HepG2 (cell line): Measurements from ENCODE around the gene DCPS. TPM values are rescaled to one million over a fixed set of nuclear protein-coding genes. Genes with fewer than 3 reads are reported as not detected.

ENCODE experiments used
- CEBPG ChIP-seq: IDR thresholded peaks from 2 replicates; pipeline ENCODE4 v1.6.1; 2016
- FIP1L1 ChIP-seq: fragments of 200-400 bp; formaldehyde crosslinking; IDR thresholded peaks from 2 replicates; pipeline ENCODE4 v1.6.1; 2018; ENCODE audit warnings: low read depth, mild to moderate bottlenecking, low read length, moderate library complexity, borderline replicate concordance; ENCODE audit not compliant: insufficient read depth
- FOSL2 ChIP-seq: sonication (generic); formaldehyde crosslinking; IDR thresholded peaks from 2 replicates; pipeline ENCODE4 v1.4.0; 2020; ENCODE audit warnings: missing genetic modification reagents
- FOXC1 ChIP-seq: sonication (generic); formaldehyde crosslinking; IDR thresholded peaks from 2 replicates; pipeline ENCODE4 v1.8.0; 2022; ENCODE audit warnings: mild to moderate bottlenecking, missing genetic modification reagents, borderline replicate concordance
- FOXJ3 ChIP-seq: sonication (generic); formaldehyde crosslinking; IDR thresholded peaks from 2 replicates; pipeline ENCODE4 v1.4.0; 2020; ENCODE audit warnings: missing genetic modification reagents, mild to moderate bottlenecking, borderline replicate concordance
- GATAD2A ChIP-seq: IDR thresholded peaks from 2 replicates; pipeline ENCODE4 v1.6.1; 2016
- JARID2 ChIP-seq: sonication (generic); formaldehyde crosslinking; IDR thresholded peaks from 2 replicates; pipeline ENCODE4 v1.8.1; 2023; ENCODE audit warnings: missing genetic modification reagents, inconsistent platforms; ENCODE audit not compliant: insufficient replicate concordance
- SKI ChIP-seq: fragments of 450-650 bp; IDR thresholded peaks from one replicate; pipeline ENCODE4 v1.6.1; 2018; ENCODE audit warnings: mild to moderate bottlenecking; ENCODE audit not compliant: partially characterized antibody
- TMF1 ChIP-seq: sonication (generic); formaldehyde crosslinking; IDR thresholded peaks from 2 replicates; pipeline ENCODE4 v1.8.1; 2022; ENCODE audit warnings: low read depth, missing genetic modification reagents
- YEATS2 ChIP-seq: sonication (generic); formaldehyde crosslinking; IDR thresholded peaks from 2 replicates; pipeline ENCODE4 v1.4.0; 2020; ENCODE audit warnings: missing genetic modification reagents, borderline replicate concordance
- ZNF430 ChIP-seq: sonication (generic); formaldehyde crosslinking; IDR thresholded peaks from 2 replicates; pipeline ENCODE4 v1.9.0; 2021; ENCODE audit warnings: mild to moderate bottlenecking, missing genetic modification reagents
- polyA plus RNA-seq, 8 experiments: library from polyadenylated mRNA; depleted of rRNA in 3 of 8; stranded (reverse) in 7 of 8; unstranded in 1 of 8; fragments of >200 nt; fragmentation: Illumina TruSeq in 4 of 8; extraction: Trizol in 4 of 8; gene quantifications; 2 replicates each; pipeline versions ENCODE4 v1.2.1 to v1.2.3, GENCODE V29; 2011 to 2016; ENCODE audit warnings: low read depth in 4 of 8, missing spikeins in 1 of 8, mixed read lengths in 1 of 8; ENCODE audit not compliant: insufficient read depth in 1 of 8
- total RNA-seq, 5 experiments: library from RNA; depleted of rRNA; stranded (reverse); fragments of >200 nt; fragmentation: Illumina TruSeq; extraction: Trizol; gene quantifications; 2 replicates each; pipeline ENCODE4 v1.2.3, GENCODE V29; 2016; ENCODE audit warnings: low read depth in 1 of 5
- TF ChIP-seq, protein P1 (sequence below): sonication (generic); formaldehyde crosslinking; IDR thresholded peaks from 2 replicates; pipeline ENCODE4 v1.4.0; 2020; ENCODE audit warnings: missing genetic modification reagents
- TF ChIP-seq, protein P2 (sequence below): sonication (generic); formaldehyde crosslinking; IDR thresholded peaks from 2 replicates; pipeline ENCODE4 v1.4.0; 2020; ENCODE audit warnings: missing genetic modification reagents
- TF ChIP-seq, protein P3 (sequence below): sonication (generic); formaldehyde crosslinking; IDR thresholded peaks from 2 replicates; pipeline ENCODE4 v1.4.0; 2020; ENCODE audit warnings: mild to moderate bottlenecking, missing genetic modification reagents
- TF ChIP-seq, protein P4 (sequence below): IDR thresholded peaks from 2 replicates; pipeline ENCODE4 v1.6.1; 2016
- TF ChIP-seq, protein P5 (sequence below): sonication (generic); formaldehyde crosslinking; IDR thresholded peaks from 2 replicates; pipeline ENCODE4 v1.5.0; 2020; ENCODE audit warnings: mild to moderate bottlenecking, missing genetic modification reagents

Gene DCPS
- total and polyA plus RNA-seq, 2 of the 13 experiments (the other 11 are each of a cell fraction or from before 2014, with no cell fraction given) = 21.9 to 22.5 TPM

DNA sequence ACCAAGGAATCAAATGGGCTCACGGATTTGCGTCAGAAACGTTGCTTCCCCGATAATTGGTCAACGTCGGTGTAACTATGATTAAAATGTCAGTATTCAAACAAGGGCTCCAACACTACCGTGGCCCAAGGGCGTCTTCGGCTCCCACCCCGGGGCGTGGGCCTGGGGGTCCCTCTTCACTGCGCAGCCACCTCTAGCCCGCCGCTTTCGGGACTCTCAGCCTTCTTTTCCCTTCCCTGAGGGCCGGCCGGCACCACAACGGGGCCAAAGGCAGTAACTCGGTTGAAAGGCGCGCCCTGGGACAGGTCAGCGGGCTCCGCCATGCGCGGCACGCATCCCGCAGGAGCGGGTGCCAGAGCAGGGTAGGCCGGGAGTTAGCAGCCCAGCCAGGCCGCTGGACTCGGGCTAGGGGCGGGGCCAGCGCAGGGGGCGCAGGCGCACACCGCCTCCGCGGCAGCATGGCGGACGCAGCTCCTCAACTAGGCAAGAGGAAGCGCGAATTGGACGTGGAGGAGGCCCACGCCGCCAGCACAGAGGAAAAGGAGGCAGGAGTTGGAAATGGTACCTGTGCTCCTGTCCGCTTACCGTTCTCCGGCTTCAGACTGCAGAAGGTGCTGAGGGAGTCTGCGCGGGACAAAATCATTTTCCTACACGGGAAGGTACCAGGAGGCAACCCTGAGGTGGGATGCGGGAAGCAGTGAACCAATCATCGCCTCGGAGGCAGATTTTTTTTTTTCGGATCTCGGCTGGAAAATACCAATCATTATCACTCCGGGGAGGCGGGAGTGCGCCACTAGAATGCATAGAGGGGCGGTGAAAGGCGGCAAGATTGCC lies at the start of gene DCPS (continued):
- TF ChIP-seq, protein P1, sequence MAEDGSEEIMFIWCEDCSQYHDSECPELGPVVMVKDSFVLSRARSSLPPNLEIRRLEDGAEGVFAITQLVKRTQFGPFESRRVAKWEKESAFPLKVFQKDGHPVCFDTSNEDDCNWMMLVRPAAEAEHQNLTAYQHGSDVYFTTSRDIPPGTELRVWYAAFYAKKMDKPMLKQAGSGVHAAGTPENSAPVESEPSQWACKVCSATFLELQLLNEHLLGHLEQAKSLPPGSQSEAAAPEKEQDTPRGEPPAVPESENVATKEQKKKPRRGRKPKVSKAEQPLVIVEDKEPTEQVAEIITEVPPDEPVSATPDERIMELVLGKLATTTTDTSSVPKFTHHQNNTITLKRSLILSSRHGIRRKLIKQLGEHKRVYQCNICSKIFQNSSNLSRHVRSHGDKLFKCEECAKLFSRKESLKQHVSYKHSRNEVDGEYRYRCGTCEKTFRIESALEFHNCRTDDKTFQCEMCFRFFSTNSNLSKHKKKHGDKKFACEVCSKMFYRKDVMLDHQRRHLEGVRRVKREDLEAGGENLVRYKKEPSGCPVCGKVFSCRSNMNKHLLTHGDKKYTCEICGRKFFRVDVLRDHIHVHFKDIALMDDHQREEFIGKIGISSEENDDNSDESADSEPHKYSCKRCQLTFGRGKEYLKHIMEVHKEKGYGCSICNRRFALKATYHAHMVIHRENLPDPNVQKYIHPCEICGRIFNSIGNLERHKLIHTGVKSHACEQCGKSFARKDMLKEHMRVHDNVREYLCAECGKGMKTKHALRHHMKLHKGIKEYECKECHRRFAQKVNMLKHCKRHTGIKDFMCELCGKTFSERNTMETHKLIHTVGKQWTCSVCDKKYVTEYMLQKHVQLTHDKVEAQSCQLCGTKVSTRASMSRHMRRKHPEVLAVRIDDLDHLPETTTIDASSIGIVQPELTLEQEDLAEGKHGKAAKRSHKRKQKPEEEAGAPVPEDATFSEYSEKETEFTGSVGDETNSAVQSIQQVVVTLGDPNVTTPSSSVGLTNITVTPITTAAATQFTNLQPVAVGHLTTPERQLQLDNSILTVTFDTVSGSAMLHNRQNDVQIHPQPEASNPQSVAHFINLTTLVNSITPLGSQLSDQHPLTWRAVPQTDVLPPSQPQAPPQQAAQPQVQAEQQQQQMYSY (CRISPR knock-in tag) = peak; percentile 55; the same call in 1 of the 2 replicates
- TF ChIP-seq, protein P2, sequence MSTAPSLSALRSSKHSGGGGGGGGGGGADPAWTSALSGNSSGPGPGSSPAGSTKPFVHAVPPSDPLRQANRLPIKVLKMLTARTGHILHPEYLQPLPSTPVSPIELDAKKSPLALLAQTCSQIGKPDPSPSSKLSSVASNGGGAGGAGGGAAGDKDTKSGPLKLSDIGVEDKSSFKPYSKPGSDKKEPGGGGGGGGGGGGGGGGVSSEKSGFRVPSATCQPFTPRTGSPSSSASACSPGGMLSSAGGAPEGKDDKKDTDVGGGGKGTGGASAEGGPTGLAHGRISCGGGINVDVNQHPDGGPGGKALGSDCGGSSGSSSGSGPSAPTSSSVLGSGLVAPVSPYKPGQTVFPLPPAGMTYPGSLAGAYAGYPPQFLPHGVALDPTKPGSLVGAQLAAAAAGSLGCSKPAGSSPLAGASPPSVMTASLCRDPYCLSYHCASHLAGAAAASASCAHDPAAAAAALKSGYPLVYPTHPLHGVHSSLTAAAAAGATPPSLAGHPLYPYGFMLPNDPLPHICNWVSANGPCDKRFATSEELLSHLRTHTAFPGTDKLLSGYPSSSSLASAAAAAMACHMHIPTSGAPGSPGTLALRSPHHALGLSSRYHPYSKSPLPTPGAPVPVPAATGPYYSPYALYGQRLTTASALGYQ (CRISPR knock-in tag) = no peak
- TF ChIP-seq FOSL2 (CRISPR knock-in tag) = peak; percentile 28; the same call in 1 of the 2 replicates
- TF ChIP-seq, protein P3, sequence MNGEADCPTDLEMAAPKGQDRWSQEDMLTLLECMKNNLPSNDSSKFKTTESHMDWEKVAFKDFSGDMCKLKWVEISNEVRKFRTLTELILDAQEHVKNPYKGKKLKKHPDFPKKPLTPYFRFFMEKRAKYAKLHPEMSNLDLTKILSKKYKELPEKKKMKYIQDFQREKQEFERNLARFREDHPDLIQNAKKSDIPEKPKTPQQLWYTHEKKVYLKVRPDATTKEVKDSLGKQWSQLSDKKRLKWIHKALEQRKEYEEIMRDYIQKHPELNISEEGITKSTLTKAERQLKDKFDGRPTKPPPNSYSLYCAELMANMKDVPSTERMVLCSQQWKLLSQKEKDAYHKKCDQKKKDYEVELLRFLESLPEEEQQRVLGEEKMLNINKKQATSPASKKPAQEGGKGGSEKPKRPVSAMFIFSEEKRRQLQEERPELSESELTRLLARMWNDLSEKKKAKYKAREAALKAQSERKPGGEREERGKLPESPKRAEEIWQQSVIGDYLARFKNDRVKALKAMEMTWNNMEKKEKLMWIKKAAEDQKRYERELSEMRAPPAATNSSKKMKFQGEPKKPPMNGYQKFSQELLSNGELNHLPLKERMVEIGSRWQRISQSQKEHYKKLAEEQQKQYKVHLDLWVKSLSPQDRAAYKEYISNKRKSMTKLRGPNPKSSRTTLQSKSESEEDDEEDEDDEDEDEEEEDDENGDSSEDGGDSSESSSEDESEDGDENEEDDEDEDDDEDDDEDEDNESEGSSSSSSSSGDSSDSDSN (CRISPR knock-in tag) = peak; percentile 95
- TF ChIP-seq, protein P4, sequence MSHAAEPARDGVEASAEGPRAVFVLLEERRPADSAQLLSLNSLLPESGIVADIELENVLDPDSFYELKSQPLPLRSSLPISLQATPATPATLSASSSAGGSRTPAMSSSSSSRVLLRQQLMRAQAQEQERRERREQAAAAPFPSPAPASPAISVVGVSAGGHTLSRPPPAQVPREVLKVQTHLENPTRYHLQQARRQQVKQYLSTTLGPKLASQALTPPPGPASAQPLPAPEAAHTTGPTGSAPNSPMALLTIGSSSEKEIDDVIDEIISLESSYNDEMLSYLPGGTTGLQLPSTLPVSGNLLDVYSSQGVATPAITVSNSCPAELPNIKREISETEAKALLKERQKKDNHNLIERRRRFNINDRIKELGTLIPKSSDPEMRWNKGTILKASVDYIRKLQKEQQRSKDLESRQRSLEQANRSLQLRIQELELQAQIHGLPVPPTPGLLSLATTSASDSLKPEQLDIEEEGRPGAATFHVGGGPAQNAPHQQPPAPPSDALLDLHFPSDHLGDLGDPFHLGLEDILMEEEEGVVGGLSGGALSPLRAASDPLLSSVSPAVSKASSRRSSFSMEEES = peak; percentile 76; the same call in 1 of the 2 replicates
- TF ChIP-seq GATAD2A = peak; percentile 62
- TF ChIP-seq ZNF430 (CRISPR knock-in tag) = peak; percentile 91
- peak; percentile 96 for TF ChIP-seq FOXC1 (CRISPR knock-in tag)
- peak; percentile 87 for TF ChIP-seq JARID2
- TF ChIP-seq TMF1 (CRISPR knock-in tag) = peak; percentile 93
- TF ChIP-seq SKI = no peak
- TF ChIP-seq CEBPG (CRISPR knock-in tag) = peak; percentile 54
- peak; percentile 91 for TF ChIP-seq YEATS2 (CRISPR knock-in tag)
- TF ChIP-seq FIP1L1 = no peak; the same call in 1 of the 2 replicates
- TF ChIP-seq, protein P5, sequence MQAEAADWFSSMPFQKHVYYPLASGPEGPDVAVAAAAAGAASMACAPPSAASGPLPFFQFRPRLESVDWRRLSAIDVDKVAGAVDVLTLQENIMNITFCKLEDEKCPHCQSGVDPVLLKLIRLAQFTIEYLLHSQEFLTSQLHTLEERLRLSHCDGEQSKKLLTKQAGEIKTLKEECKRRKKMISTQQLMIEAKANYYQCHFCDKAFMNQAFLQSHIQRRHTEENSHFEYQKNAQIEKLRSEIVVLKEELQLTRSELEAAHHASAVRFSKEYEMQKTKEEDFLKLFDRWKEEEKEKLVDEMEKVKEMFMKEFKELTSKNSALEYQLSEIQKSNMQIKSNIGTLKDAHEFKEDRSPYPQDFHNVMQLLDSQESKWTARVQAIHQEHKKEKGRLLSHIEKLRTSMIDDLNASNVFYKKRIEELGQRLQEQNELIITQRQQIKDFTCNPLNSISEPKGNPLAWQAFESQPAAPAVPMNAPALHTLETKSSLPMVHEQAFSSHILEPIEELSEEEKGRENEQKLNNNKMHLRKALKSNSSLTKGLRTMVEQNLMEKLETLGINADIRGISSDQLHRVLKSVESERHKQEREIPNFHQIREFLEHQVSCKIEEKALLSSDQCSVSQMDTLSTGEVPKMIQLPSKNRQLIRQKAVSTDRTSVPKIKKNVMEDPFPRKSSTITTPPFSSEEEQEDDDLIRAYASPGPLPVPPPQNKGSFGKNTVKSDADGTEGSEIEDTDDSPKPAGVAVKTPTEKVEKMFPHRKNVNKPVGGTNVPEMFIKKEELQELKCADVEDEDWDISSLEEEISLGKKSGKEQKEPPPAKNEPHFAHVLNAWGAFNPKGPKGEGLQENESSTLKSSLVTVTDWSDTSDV = no peak
- TF ChIP-seq FOXJ3 (CRISPR knock-in tag) = no peak
